ENCODE results near the gene IRF4.

DNA sequence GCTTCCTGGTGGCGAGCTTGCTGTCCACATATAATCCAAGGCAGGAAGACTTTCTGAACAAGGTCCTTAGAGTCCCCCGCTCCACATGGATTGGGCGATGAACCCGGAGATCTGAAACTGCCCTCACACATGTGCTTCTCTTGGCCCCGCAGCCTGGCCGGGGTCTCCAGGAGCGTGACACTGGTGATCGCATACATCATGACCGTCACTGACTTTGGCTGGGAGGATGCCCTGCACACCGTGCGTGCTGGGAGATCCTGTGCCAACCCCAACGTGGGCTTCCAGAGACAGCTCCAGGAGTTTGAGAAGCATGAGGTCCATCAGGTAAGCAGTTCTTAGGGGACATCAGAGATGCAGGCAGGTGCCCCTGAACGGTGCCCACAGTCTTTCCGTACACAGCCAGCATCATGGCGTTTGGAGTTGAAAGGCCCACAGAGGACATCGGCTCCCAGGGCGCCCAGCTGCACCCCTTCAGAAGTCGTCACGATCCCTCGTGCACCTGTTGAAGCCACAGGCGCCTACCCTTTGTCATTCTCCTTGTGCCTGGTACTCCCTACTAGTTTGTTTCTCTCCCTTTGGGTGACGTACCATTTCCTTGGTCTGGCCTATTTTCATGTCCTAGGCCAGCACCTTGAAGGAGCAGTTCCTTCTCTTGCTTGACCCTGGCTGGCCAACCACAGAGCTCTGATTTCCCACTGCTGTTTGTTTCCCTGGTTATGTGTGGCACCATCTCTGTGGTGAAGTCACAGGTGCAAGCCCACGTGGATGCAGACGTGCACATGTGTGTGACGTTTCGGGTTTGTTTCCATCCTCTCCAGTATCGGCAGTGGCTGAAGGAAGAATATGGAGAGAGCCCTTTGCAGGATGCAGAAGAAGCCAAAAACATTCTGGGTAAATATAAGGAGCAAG, 43.3 kb upstream of the IRF4 start:
- TF ChIP-seq, protein P1, sequence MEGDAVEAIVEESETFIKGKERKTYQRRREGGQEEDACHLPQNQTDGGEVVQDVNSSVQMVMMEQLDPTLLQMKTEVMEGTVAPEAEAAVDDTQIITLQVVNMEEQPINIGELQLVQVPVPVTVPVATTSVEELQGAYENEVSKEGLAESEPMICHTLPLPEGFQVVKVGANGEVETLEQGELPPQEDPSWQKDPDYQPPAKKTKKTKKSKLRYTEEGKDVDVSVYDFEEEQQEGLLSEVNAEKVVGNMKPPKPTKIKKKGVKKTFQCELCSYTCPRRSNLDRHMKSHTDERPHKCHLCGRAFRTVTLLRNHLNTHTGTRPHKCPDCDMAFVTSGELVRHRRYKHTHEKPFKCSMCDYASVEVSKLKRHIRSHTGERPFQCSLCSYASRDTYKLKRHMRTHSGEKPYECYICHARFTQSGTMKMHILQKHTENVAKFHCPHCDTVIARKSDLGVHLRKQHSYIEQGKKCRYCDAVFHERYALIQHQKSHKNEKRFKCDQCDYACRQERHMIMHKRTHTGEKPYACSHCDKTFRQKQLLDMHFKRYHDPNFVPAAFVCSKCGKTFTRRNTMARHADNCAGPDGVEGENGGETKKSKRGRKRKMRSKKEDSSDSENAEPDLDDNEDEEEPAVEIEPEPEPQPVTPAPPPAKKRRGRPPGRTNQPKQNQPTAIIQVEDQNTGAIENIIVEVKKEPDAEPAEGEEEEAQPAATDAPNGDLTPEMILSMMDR (conservative IDR thresholded peaks at IDR 0.05; ENCODE audit: low read length), result no peak
- TF ChIP-seq EZH2phosphoT487 (IDR thresholded peaks at IDR 0.05; ENCODE audit: borderline replicate concordance), result no peak

All from Loucy (cell line).